ENCODE measurements around the gene HNF4A. TPM values are rescaled to one million over a fixed set of nuclear protein-coding genes. Genes with fewer than 3 reads are reported as not detected.
"Not testable (repeated sequence)": the region's sequence is repeated elsewhere in the genome, so short reads cannot be mapped to it uniquely, and the experiment has no call there.

The HNF4A gene
- total RNA-seq, 1 donor = not detected

GRCh38 chr20:44344723-44345122 lies 10.8 kb upstream of the HNF4A start:
- no peak for TF ChIP-seq CTCF (IDR thresholded peaks at IDR 0.05; ENCODE audit: insufficient read depth, low read length)
- no peak overlapping the region for H3K4me3 ChIP-seq (ENCODE audit: low read depth, low read length)

GRCh38 chr20:44345147-44345546 lies 10.4 kb upstream of the HNF4A start:
- no peak for DNase-seq (ENCODE audit: low read depth)
- no peak for TF ChIP-seq CTCF (IDR thresholded peaks at IDR 0.05; ENCODE audit: insufficient read depth, low read length)
- H3K4me3 ChIP-seq (ENCODE audit: low read depth, low read length) = no peak overlapping the region

More at GRCh38 chr20:44344723-44345122, 10.8 kb upstream of the HNF4A start:
- DNase-seq (ENCODE audit: low read depth) = no peak

- not testable (repeated sequence) for DNase-seq (ENCODE audit: low read depth); H3K4me3 ChIP-seq (ENCODE audit: low read depth, low read length)
These were observed 9.6 kb upstream of the HNF4A start for GRCh38 chr20:44345941-44346340.

GRCh38 chr20:44348168-44348659 lies 7.3 kb upstream of the HNF4A start:
- no peak overlapping the region for H3K4me3 ChIP-seq (ENCODE audit: low read depth, low read length)
- DNase-seq (ENCODE audit: low read depth) = no peak
- no peak for TF ChIP-seq CTCF (IDR thresholded peaks at IDR 0.05; ENCODE audit: insufficient read depth, low read length)

GRCh38 chr20:44349349-44349748 lies 6.2 kb upstream of the HNF4A start:
- no peak for TF ChIP-seq CTCF (IDR thresholded peaks at IDR 0.05; ENCODE audit: insufficient read depth, low read length)
- no peak for DNase-seq (ENCODE audit: low read depth)
- no peak overlapping the region for H3K4me3 ChIP-seq (ENCODE audit: low read depth, low read length)

GRCh38 chr20:44350567-44350966 lies 4.9 kb upstream of the HNF4A start:
- no peak for DNase-seq (ENCODE audit: low read depth)
- H3K4me3 ChIP-seq (ENCODE audit: low read depth, low read length) = no peak overlapping the region
- no peak for TF ChIP-seq CTCF (IDR thresholded peaks at IDR 0.05; ENCODE audit: insufficient read depth, low read length)

DNA sequence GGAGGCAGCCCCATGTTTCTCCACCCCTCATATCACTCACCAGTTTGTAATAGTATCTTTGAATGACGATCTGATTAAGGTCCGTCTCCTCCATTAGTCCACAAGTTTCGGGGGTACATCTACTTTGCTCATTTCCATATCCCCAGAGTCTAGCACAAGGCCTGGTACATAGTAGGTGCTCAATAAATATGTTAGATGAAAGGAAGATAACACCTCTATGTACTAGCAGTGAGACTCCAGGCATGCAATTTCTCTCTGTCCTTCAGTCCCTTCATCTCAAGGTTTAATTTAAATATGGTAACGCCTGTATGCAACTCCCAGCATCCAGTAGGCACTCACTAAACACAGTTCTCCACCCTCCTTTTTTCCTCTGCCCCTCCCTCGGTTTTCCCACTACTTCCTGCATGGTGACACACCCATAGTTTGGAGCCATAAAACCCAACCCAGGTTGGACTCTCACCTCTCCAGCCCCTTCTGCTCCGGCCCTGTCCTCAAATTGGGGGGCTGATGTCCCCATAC lies 461 bp upstream of the HNF4A start:
- no peak overlapping the region for H3K4me3 ChIP-seq (ENCODE audit: low read depth, low read length)
- DNase-seq (ENCODE audit: low read depth) = no peak
- no peak for TF ChIP-seq CTCF (IDR thresholded peaks at IDR 0.05; ENCODE audit: insufficient read depth, low read length)
